SK-N-SH (cell line): ENCODE measurements around the gene FAM210B. TPM values are rescaled to one million over a fixed set of nuclear protein-coding genes. Genes with fewer than 3 reads are reported as not detected.
"Not testable (repeated sequence)": the region's sequence is repeated elsewhere in the genome, so short reads cannot be mapped to it uniquely, and the experiment has no call there.

Experiments
- CTCF ChIA-PET: fragments of 300-600, 350-600 bp; formaldehyde crosslinking; extraction: SDS; loops from one replicate; lab custom pipeline; 2021; lab: Yijun Ruan, JAX
- POLR2A ChIA-PET: fragments of 350-600 bp; sonication (Branson Sonifier 250); formaldehyde crosslinking; extraction: SDS; loops from one replicate; lab custom pipeline; 2020; ENCODE audit warnings: antibody characterized with exemption, inconsistent platforms; lab: Yijun Ruan, JAX
- DNase-seq: peaks from one replicate; pipeline ENCODE4 v3.0.0; 2012
- H2AFZ ChIP-seq: fragments of 200-600 bp; sonication (generic); 2 replicates; pipeline ENCODE4 v1.8.1; 2016; ENCODE audit warnings: antibody characterized with exemption, mild to moderate bottlenecking, low read depth
- H3F3A ChIP-seq: fragments of 200-600 bp; sonication (generic); replicated peaks from 2 replicates; pipeline ENCODE3; 2016; ENCODE audit warnings: antibody characterized with exemption, mild to moderate bottlenecking; ENCODE audit not compliant: insufficient read depth
- H3K27ac ChIP-seq, 2 experiments: fragments of 200-500 bp in 1 of 2; fragments of 200-600 bp in 1 of 2; sonication (Bioruptor generic) in 1 of 2; sonication (generic), shearing (Covaris generic) in 1 of 2; 2 replicates each; pipeline versions ENCODE4 v1.5.1 to v1.6.1; 2014 to 2016; ENCODE audit warnings: low read depth in 2 of 2, inconsistent platforms in 1 of 2, low read length in 1 of 2, mild to moderate bottlenecking in 1 of 2, mixed read lengths in 1 of 2
- H3K27me3 ChIP-seq: fragments of 200-600 bp; sonication (generic), shearing (Covaris generic); 2 replicates; pipeline ENCODE4 v1.6.1; 2016; ENCODE audit warnings: mixed run types; ENCODE audit not compliant: insufficient read depth
- H3K36me3 ChIP-seq, 2 experiments: fragments of 200-500 bp in 1 of 2; fragments of 200-600 bp in 1 of 2; sonication (Bioruptor generic) in 1 of 2; sonication (generic) in 1 of 2; replicated peaks in 1 of 2; 2 replicates each; pipeline versions ENCODE3 to v1.5.1; 2014 to 2016; ENCODE audit warnings: low read length in 1 of 2, mild to moderate bottlenecking in 1 of 2; ENCODE audit not compliant: insufficient read depth in 2 of 2, control insufficient read depth in 1 of 2
- H3K4me1 ChIP-seq, 2 experiments: fragments of 200-500 bp in 1 of 2; fragments of 200-600 bp in 1 of 2; sonication (Bioruptor generic) in 1 of 2; sonication (generic), shearing (Covaris generic) in 1 of 2; 2 replicates each; pipeline versions ENCODE4 v1.5.1 to v1.6.1; 2014 to 2016; ENCODE audit warnings: low read depth in 1 of 2, low read length in 1 of 2, mixed run types in 1 of 2; ENCODE audit not compliant: insufficient read depth in 2 of 2, control insufficient read depth in 1 of 2
- H3K4me2 ChIP-seq: fragments of 200-600 bp; sonication (generic), shearing (Covaris generic); 2 replicates; pipeline ENCODE4 v1.6.1; 2017; ENCODE audit warnings: mixed run types
- H3K4me3 ChIP-seq, 2 experiments: fragments of 200-500 bp in 1 of 2; fragments of 200-600 bp in 1 of 2; sonication (Bioruptor generic) in 1 of 2; sonication (generic), shearing (Covaris generic) in 1 of 2; 2 replicates each; pipeline versions ENCODE4 v1.5.1 to v1.8.1; 2014 to 2016; ENCODE audit warnings: low read depth in 2 of 2, inconsistent platforms in 1 of 2, low read length in 1 of 2, mild to moderate bottlenecking in 1 of 2, mixed read lengths in 1 of 2, moderate library complexity in 1 of 2
- H3K79me2 ChIP-seq: fragments of 200-600 bp; sonication (generic); 2 replicates; pipeline ENCODE4 v1.8.1; 2017; ENCODE audit warnings: mild to moderate bottlenecking; ENCODE audit not compliant: insufficient read depth
- H3K9ac ChIP-seq: fragments of 200-600 bp; sonication (generic); 2 replicates; pipeline ENCODE4 v1.6.1; 2017; ENCODE audit warnings: mixed run types
- H3K9me2 ChIP-seq: fragments of 200-600 bp; sonication (generic); 2 replicates; pipeline ENCODE4 v1.6.1; 2017; ENCODE audit warnings: mixed run types
- H3K9me3 ChIP-seq: fragments of 200-600 bp; sonication (generic); 2 replicates; pipeline ENCODE4 v1.6.1; 2017; ENCODE audit warnings: mixed run types, mild to moderate bottlenecking, moderate library complexity
- H4K20me1 ChIP-seq: fragments of 200-600 bp; sonication (generic); 2 replicates; pipeline ENCODE4 v1.6.1; 2017; ENCODE audit warnings: mild to moderate bottlenecking, mixed run types; ENCODE audit not compliant: insufficient read depth
- ELF1 ChIP-seq: IDR thresholded peaks from 2 replicates; pipeline ENCODE4 v1.4.0; 2012
- FOXM1 ChIP-seq: IDR thresholded peaks from 2 replicates; pipeline ENCODE4 v1.4.0; 2012; ENCODE audit warnings: low read depth, mild to moderate bottlenecking
- GABPA ChIP-seq: IDR thresholded peaks from 2 replicates; pipeline ENCODE4 v1.4.0; 2012; ENCODE audit warnings: low read depth, mild to moderate bottlenecking
- JUND ChIP-seq: IDR thresholded peaks from 2 replicates; pipeline ENCODE4 v1.4.0; 2012
- MAX ChIP-seq: IDR thresholded peaks from 2 replicates; pipeline ENCODE4 v1.4.0; 2012; ENCODE audit warnings: low read depth
- MEF2A ChIP-seq: IDR thresholded peaks from 2 replicates; pipeline ENCODE4 v1.4.0; 2012; ENCODE audit warnings: low read depth, borderline replicate concordance
- RAD21 ChIP-seq: IDR thresholded peaks from 2 replicates; pipeline ENCODE4 v1.6.1; 2012; ENCODE audit warnings: mild to moderate bottlenecking, low read length
- SMC3 ChIP-seq: IDR thresholded peaks from 2 replicates; pipeline ENCODE4 v1.6.1; 2012; ENCODE audit warnings: low read depth, low read length, improper control_type of control experiment
- WGBS: methylation state at CpG from one replicate; pipeline ENCODE4 v1.1.6; 2017; ENCODE audit warnings: low lambda C conversion rate; 5-methylcytosine and 5-hydroxymethylcytosine counted together
- polyA plus RNA-seq, 3 experiments: library from polyadenylated mRNA; depleted of rRNA; stranded (reverse); fragments of >200 nt; gene quantifications; 2 replicates each; pipeline ENCODE4 v1.2.3, GENCODE V29; 2012
- TF ChIP-seq, protein P1 (sequence below): fragments of 200-600 bp; sonication (generic); IDR thresholded peaks from 2 replicates; pipeline ENCODE4 v1.6.1; 2017; ENCODE audit warnings: antibody characterized with exemption, mild to moderate bottlenecking, moderate library complexity
- TF ChIP-seq, protein P2 (sequence below): IDR thresholded peaks from 2 replicates; pipeline ENCODE4 v1.4.0; 2012; ENCODE audit warnings: low read depth, borderline replicate concordance

The FAM210B gene
- polyA plus RNA-seq, 1 of the 3 experiments (the other 2 are of a cell fraction), result 34.6 TPM

GRCh38 chr20:56400001-56400640 is 41.3 kb downstream of the FAM210B start:
- ChIA-PET CTCF (interaction anchor here (1.0 to 2.0 kb wide), 3 partner anchors 9 to 31 kb away, joined by 4 to 5 read pairs (median 4); no protein-coding TSS in a partner anchor), POLR2A (no interaction called here)
- H3F3A ChIP-seq, result peaks cover 22% of the 10 kb centered on the region
- peak overlapping the region in 1 of 2 experiments; percentile 38; a peak in 1 of 4 replicates for H3K4me3 ChIP-seq
- H3K9me2 ChIP-seq, result no peaks in the 10 kb centered on the region
- H3K79me2 ChIP-seq, result peaks cover 32% of the 10 kb centered on the region
- peak; percentile 67 for TF ChIP-seq RAD21
- TF ChIP-seq, protein P1, sequence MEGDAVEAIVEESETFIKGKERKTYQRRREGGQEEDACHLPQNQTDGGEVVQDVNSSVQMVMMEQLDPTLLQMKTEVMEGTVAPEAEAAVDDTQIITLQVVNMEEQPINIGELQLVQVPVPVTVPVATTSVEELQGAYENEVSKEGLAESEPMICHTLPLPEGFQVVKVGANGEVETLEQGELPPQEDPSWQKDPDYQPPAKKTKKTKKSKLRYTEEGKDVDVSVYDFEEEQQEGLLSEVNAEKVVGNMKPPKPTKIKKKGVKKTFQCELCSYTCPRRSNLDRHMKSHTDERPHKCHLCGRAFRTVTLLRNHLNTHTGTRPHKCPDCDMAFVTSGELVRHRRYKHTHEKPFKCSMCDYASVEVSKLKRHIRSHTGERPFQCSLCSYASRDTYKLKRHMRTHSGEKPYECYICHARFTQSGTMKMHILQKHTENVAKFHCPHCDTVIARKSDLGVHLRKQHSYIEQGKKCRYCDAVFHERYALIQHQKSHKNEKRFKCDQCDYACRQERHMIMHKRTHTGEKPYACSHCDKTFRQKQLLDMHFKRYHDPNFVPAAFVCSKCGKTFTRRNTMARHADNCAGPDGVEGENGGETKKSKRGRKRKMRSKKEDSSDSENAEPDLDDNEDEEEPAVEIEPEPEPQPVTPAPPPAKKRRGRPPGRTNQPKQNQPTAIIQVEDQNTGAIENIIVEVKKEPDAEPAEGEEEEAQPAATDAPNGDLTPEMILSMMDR, result peak; percentile 92
- TF ChIP-seq SMC3, result peak; percentile 67
- TF ChIP-seq, protein P2, sequence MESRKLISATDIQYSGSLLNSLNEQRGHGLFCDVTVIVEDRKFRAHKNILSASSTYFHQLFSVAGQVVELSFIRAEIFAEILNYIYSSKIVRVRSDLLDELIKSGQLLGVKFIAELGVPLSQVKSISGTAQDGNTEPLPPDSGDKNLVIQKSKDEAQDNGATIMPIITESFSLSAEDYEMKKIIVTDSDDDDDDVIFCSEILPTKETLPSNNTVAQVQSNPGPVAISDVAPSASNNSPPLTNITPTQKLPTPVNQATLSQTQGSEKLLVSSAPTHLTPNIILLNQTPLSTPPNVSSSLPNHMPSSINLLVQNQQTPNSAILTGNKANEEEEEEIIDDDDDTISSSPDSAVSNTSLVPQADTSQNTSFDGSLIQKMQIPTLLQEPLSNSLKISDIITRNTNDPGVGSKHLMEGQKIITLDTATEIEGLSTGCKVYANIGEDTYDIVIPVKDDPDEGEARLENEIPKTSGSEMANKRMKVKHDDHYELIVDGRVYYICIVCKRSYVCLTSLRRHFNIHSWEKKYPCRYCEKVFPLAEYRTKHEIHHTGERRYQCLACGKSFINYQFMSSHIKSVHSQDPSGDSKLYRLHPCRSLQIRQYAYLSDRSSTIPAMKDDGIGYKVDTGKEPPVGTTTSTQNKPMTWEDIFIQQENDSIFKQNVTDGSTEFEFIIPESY, result no peak
- TF ChIP-seq ELF1, result no peak
- no peak for TF ChIP-seq MAX
- H3K4me2 ChIP-seq, result no peak overlapping the region
- no peaks in the 10 kb centered on the region for H4K20me1 ChIP-seq
- no peaks in the 10 kb centered on the region for H3K27me3 ChIP-seq
- H3K9me3 ChIP-seq, result no peaks in the 10 kb centered on the region
- no peak overlapping the region for H2AFZ ChIP-seq
- DNase-seq, result peak; percentile 56
- H3K4me1 ChIP-seq, result no peaks in the 10 kb centered on the region
- H3K36me3 ChIP-seq, result peaks cover 81 to 85% of the 10 kb centered on the region in 2 experiments
- no peak overlapping the region; a peak in 1 of 4 replicates for H3K27ac ChIP-seq
- H3K9ac ChIP-seq, result no peak overlapping the region

GRCh38 chr20:56403465-56403864 is 44.7 kb downstream of the FAM210B start:
- DNase-seq, result no peak
- Histone ChIP-seq H3F3A (peaks cover 15% of the 10 kb centered on the region), H3K36me3 (peaks cover 66 to 81% of the 10 kb centered on the region in 2 experiments), H2AFZ (no peak overlapping the region), H3K9me2 (no peaks in the 10 kb centered on the region), H3K79me2 (peaks cover 34% of the 10 kb centered on the region), H3K4me3 (no peak overlapping the region), H3K27ac (no peak overlapping the region), H3K9ac (no peak overlapping the region), H4K20me1 (no peaks in the 10 kb centered on the region), H3K4me2 (no peak overlapping the region), H3K9me3 (no peaks in the 10 kb centered on the region), H3K27me3 (no peaks in the 10 kb centered on the region), H3K4me1 (no peaks in the 10 kb centered on the region)
- no peak for TF ChIP-seq FOXM1
- TF ChIP-seq JUND, result no peak
- no peak for TF ChIP-seq GABPA
- no peak for TF ChIP-seq MEF2A
- ChIA-PET CTCF (no interaction called here), POLR2A (no interaction called here)
- 94% methylated on average over 26 of the region's 26 CpGs for WGBS

GRCh38 chr20:56405356-56405755 is 46.6 kb downstream of the FAM210B start:
- H3K4me2 ChIP-seq, H3K4me3 ChIP-seq, CTCF ChIA-PET, H3K9me3 ChIP-seq, H3K27me3 ChIP-seq, POLR2A ChIA-PET, DNase-seq, H3K27ac ChIP-seq, H3F3A ChIP-seq, H3K9ac ChIP-seq, H2AFZ ChIP-seq, H3K9me2 ChIP-seq, H3K4me1 ChIP-seq, H4K20me1 ChIP-seq: not testable (repeated sequence)
- 97% methylated on average over 12 of the region's 12 CpGs for WGBS
- H3K79me2 ChIP-seq, result peaks cover 31% of the 10 kb centered on the region
- H3K36me3 ChIP-seq, result peaks cover 48 to 64% of the 10 kb centered on the region in 2 experiments
